Upper lobe of left lung (tissue), 6 donors: ENCODE measurements around the gene MCM3AP. TPM values are rescaled to one million over a fixed set of nuclear protein-coding genes. Genes with fewer than 3 reads are reported as not detected.

ENCODE experiments used
- ATAC-seq, 2 donors: fragments of 200-7000 bp; cut with Tn5 transposase; one replicate each; pipeline ENCODE4 v1.9.1; 2022; ENCODE audit warnings: mild to moderate bottlenecking in 2 of 2, moderate library complexity in 2 of 2; ENCODE audit not compliant: low FRiP score in 2 of 2
- DNase-seq, 2 donors: peaks; one replicate each; pipeline ENCODE4 v3.0.0-alpha.2; 2019 to 2020
- H3K27ac ChIP-seq, 4 donors: fragments of 200-600 bp; sonication (generic); one replicate each; pipeline ENCODE4 v1.5.1; 2016 to 2019
- H3K27me3 ChIP-seq, 4 donors: fragments of 200-600 bp; sonication (generic); one replicate each; pipeline ENCODE4 v1.5.1; 2017 to 2019
- H3K36me3 ChIP-seq, 4 donors: fragments of 200-600 bp; sonication (generic); one replicate each; pipeline ENCODE4 v1.5.1; 2016 to 2019
- H3K4me1 ChIP-seq, 4 donors: fragments of 200-600 bp; sonication (generic); one replicate each; pipeline ENCODE4 v1.5.1; 2018 to 2019
- H3K4me3 ChIP-seq, 4 donors: fragments of 200-600 bp; sonication (generic); one replicate each; pipeline ENCODE4 v1.5.1; 2017 to 2019; ENCODE audit warnings: mild to moderate bottlenecking in 2 of 4, moderate library complexity in 1 of 4
- H3K9me3 ChIP-seq, 4 donors: fragments of 200-600 bp; sonication (generic); one replicate each; pipeline ENCODE4 v1.5.1; 2018 to 2019
- EP300 ChIP-seq, 4 donors: sonication (generic); formaldehyde crosslinking; IDR thresholded peaks; one replicate each; pipeline ENCODE4 v1.5.1; 2017; ENCODE audit warnings: antibody characterized with exemption in 4 of 4, control low read depth in 2 of 4
- POLR2A ChIP-seq, 4 donors: fragments of 450-650 bp; IDR thresholded peaks; one replicate each; pipeline ENCODE4 v1.5.1; 2016 to 2017; ENCODE audit warnings: antibody characterized with exemption in 4 of 4, mild to moderate bottlenecking in 2 of 4
- POLR2AphosphoS5 ChIP-seq, 2 donors: sonication (generic); formaldehyde crosslinking; IDR thresholded peaks; one replicate each; pipeline ENCODE4 v1.5.1; 2017; ENCODE audit warnings: antibody characterized with exemption in 2 of 2
- WGBS, 2 donors: methylation state at CpG; one replicate each; pipeline ENCODE4 v1.1.5; 2017 to 2018; 5-methylcytosine and 5-hydroxymethylcytosine counted together
- total RNA-seq, 6 donors: library from RNA; depleted of rRNA in 4 of 6; stranded (reverse); fragments of >200 nt in 4 of 6; gene quantifications; one replicate each; pipeline versions ENCODE4 v1.1.0 to v1.2.1, GENCODE V29; 2016 to 2021
- TF ChIP-seq, protein P1 (sequence below), 6 experiments: fragments of 450-650 bp in 4 of 6; fragments of 200-600 bp in 2 of 6; sonication (generic) in 2 of 6; IDR thresholded peaks; one replicate each; pipeline ENCODE4 v1.5.1; 2016 to 2019; ENCODE audit warnings: antibody characterized with exemption in 6 of 6
- donor health status: DM: no; HTN: no; CAD: no; lungs with moderate emphysema.
- donor health status: DM: no; HTN: yes; CAD: no; lungs with severe emphysema.

Gene MCM3AP
- total RNA-seq, 6 donors from 2014 or later = 93.3 to 226 (median 98.4) TPM

DNA sequence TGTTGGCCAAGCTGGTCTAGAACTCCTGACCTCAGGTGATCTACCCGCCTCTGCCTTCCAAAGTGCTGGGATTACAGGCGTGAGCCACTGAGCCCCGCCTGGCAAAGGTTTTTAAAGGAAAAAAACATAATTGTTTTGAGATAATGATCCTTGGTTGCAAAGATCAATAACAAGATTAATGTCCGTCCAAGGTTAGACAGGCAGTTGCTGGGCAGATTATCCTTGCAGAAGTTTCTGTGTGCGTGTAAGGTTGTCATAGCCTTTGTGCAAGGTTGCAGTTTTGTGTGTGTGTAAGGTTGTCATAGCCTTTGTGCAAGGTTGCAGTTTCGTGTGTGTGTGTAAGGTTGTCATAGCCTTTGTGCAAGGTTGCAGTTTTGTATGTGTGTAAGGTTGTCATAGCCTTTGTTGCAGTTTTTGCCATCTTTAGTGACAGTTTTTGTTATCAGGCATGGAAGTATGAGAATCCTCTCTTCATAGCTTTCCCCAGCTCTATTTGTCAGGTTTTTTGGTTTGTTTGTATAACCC lies 4.3 kb upstream of the MCM3AP start:
- whole genome bisulfite sequencing, 2 donors = 72 to 79% methylated on average over 6 of the region's 6 CpGs
- no peak for ATAC-seq
- TF ChIP-seq POLR2AphosphoS5 (IDR thresholded peaks at IDR 0.05) = no peak
- TF ChIP-seq, protein P1, sequence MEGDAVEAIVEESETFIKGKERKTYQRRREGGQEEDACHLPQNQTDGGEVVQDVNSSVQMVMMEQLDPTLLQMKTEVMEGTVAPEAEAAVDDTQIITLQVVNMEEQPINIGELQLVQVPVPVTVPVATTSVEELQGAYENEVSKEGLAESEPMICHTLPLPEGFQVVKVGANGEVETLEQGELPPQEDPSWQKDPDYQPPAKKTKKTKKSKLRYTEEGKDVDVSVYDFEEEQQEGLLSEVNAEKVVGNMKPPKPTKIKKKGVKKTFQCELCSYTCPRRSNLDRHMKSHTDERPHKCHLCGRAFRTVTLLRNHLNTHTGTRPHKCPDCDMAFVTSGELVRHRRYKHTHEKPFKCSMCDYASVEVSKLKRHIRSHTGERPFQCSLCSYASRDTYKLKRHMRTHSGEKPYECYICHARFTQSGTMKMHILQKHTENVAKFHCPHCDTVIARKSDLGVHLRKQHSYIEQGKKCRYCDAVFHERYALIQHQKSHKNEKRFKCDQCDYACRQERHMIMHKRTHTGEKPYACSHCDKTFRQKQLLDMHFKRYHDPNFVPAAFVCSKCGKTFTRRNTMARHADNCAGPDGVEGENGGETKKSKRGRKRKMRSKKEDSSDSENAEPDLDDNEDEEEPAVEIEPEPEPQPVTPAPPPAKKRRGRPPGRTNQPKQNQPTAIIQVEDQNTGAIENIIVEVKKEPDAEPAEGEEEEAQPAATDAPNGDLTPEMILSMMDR (IDR thresholded peaks at IDR 0.05) = no peak
- no peak for TF ChIP-seq POLR2A (IDR thresholded peaks at IDR 0.05)
- TF ChIP-seq EP300 (IDR thresholded peaks at IDR 0.05) = no peak

DNA sequence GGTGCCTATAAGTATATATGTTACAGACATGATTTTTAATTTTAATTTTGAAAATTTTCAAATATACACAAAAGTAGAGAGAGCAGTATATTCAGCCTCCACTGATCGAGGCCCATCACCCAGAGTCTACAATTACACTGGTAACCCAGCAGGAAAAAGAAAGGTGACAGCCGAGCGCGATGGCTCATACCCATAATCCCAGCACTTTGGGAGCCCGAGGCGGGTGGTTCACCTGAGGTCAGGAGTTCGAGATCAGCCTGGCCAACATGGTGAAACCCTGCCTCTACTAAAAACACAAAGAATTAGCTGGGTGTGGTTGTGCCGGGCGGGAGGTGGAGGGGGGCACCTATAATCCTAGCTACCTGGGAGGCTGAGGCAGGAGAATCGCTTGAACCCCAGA lies 2.1 kb upstream of the MCM3AP start:
- Histone ChIP-seq H3K27me3 (no peaks in the 10 kb centered on the region), H3K4me3 (peak overlapping the region in 1 of 4 donors; percentile 99), H3K36me3 (peaks cover 0 to 12% (median 8%) of the 10 kb centered on the region in 4 donors), H3K27ac (peak overlapping the region in 1 of 4 donors; percentile 96), H3K4me1 (peaks cover 33 to 42% (median 38%) of the 10 kb centered on the region in 4 donors), H3K9me3 (no peaks in the 10 kb centered on the region)
- TF ChIP-seq POLR2AphosphoS5 (IDR thresholded peaks at IDR 0.05) (no peak), EP300 (IDR thresholded peaks at IDR 0.05) (no peak), POLR2A (IDR thresholded peaks at IDR 0.05) (no peak)
- TF ChIP-seq, protein P1 (IDR thresholded peaks at IDR 0.05) = no peak
- ATAC-seq = no peak
- WGBS, 2 donors = 86 to 94% methylated on average over 10 of the region's 10 CpGs
- no peak for DNase-seq

More for the DNA sequence above, 4.3 kb upstream of the MCM3AP start:
- DNase-seq = no peak
- Histone ChIP-seq H3K4me1 (peaks cover 11 to 20% (median 17%) of the 10 kb centered on the region in 4 donors), H3K4me3 (no peak overlapping the region), H3K36me3 (peaks cover 0 to 7% (median 6%) of the 10 kb centered on the region in 4 donors), H3K27ac (no peak overlapping the region), H3K27me3 (no peaks in the 10 kb centered on the region), H3K9me3 (no peaks in the 10 kb centered on the region)

DNA sequence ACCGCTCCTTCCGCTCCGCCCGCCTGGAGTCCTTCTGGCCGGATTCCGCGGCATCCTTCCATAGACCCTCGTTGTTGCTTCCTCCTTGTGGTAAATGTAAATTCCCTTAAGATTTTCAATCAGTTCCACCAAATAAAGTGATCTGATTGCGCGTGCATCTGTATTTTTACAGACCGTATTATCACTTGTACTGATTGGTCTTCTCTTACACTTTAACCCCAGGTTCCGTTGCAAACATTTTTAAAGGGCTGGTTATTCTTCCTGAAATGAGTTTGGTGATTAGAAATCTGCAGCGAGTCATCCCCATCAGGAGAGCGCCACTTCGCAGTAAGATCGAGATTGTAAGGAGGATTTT lies 1.2 kb upstream of the MCM3AP start:
- DNase-seq = no peak
- H3K36me3 ChIP-seq = peaks cover 0 to 17% (median 6%) of the 10 kb centered on the region in 4 donors
- 1 to 2% methylated on average over 16 of the region's 16 CpGs for WGBS, 2 donors
- no peaks in the 10 kb centered on the region for H3K9me3 ChIP-seq
- peaks cover 41 to 51% (median 46%) of the 10 kb centered on the region in 4 donors for H3K4me1 ChIP-seq
- H3K27me3 ChIP-seq = no peaks in the 10 kb centered on the region
- no peak for ATAC-seq
- TF ChIP-seq, protein P1 (IDR thresholded peaks at IDR 0.05) = no peak
- TF ChIP-seq POLR2A (IDR thresholded peaks at IDR 0.05) = no peak
- no peak for TF ChIP-seq EP300 (IDR thresholded peaks at IDR 0.05)
- no peak for TF ChIP-seq POLR2AphosphoS5 (IDR thresholded peaks at IDR 0.05)
- H3K4me3 ChIP-seq = peak overlapping the region; percentile 74 to 99 (median 93)
- peak overlapping the region; percentile 93 to 96 (median 95) for H3K27ac ChIP-seq

DNA sequence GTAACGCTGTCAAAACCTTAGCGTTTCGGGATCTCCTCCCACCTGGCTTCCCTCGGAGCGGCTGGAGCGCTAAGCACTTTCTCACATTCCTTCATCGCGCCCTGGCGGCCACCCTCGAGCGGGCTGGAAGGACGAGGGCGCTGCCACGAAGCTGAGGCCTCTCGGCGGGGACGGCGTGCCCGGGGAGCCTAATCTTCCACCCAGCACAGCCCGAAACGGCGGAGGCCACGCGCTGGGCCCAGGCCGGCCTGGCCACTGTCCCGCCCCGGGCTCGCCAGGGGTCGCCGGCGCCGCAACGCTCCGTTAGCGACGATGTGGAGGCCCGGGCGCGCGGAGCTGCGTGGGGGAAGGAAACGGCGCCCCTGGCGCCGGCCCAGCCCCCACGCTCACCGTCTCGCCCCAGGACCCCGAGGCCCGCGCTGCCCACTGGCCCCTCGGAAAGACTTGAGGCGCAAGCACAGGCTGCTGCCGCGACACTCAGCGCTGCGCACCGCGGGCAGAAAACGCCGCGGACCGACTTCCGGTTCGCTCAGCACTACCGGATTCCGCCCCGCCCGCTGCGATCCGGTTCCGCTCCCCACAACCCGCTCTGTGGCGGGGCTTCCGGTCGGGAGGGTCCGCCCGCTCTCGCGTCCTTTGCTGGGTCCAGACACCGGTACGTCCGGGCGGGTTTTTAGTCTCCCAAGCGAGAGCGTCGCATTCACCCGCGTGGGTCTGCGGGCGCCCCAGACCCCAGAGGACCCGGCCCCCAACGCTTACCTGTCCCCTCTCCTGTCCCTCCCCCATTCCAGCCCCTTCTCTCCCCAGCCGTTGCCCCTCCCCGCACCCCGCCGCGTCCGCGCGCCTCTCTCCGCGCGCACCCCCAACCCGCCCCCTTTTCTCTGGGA lies 593 bp upstream of the MCM3AP start, which contains the start of gene YBEY:
YBEY (plus strand) TSS at position 582 of the 887 bp plus-strand sequence. CDS start 572 bp downstream, outside the sequence.
- 0% methylated on average over 11 to 63 of the region's 105 CpGs for WGBS, 2 donors
- peak within 1 kb of the TSS; percentile 74 to 99 (median 93) for H3K4me3 ChIP-seq

More for the DNA sequence above, 593 bp upstream of the MCM3AP start, which contains the start of gene YBEY:
- Histone ChIP-seq H3K4me1 (peaks cover 48 to 56% (median 52%) of the 10 kb centered on the region in 4 donors), H3K9me3 (no peaks in the 10 kb centered on the region), H3K36me3 (peaks cover 0 to 17% (median 3%) of the 10 kb centered on the region in 4 donors), H3K27me3 (no peaks in the 10 kb centered on the region), H3K27ac (peak within 1 kb of the TSS; percentile 93 to 96 (median 95))
- DNase-seq = peak; percentile 91 to 98
- peak; percentile 97 to 98 for ATAC-seq
- peak; percentile 87 to 90 for TF ChIP-seq POLR2AphosphoS5 (IDR thresholded peaks at IDR 0.05)
- no peak for TF ChIP-seq EP300 (IDR thresholded peaks at IDR 0.05)
- TF ChIP-seq POLR2A (IDR thresholded peaks at IDR 0.05) = peak in 3 of 4 donors; percentile 54 to 84 (median 57)
- TF ChIP-seq, protein P1 (IDR thresholded peaks at IDR 0.05) = peak; percentile 27 to 61 (median 54)
